Skeletal muscle cell (primary cell): ENCODE data around the gene NTMT2.
"Not testable (repeated sequence)": the region's sequence is repeated elsewhere in the genome, so short reads cannot be mapped to it uniquely, and the experiment has no call there.

ENCODE experiments used
- DNase-seq: peaks from one replicate; pipeline ENCODE4 v3.0.0-alpha.2; 2010; ENCODE audit warnings: low read depth
- H3K4me3 ChIP-seq: 2 replicates; pipeline ENCODE4 v1.5.1; 2011; ENCODE audit warnings: low read depth, mild to moderate bottlenecking, control low read depth, low read length, moderate library complexity

Gene NTMT2

DNA sequence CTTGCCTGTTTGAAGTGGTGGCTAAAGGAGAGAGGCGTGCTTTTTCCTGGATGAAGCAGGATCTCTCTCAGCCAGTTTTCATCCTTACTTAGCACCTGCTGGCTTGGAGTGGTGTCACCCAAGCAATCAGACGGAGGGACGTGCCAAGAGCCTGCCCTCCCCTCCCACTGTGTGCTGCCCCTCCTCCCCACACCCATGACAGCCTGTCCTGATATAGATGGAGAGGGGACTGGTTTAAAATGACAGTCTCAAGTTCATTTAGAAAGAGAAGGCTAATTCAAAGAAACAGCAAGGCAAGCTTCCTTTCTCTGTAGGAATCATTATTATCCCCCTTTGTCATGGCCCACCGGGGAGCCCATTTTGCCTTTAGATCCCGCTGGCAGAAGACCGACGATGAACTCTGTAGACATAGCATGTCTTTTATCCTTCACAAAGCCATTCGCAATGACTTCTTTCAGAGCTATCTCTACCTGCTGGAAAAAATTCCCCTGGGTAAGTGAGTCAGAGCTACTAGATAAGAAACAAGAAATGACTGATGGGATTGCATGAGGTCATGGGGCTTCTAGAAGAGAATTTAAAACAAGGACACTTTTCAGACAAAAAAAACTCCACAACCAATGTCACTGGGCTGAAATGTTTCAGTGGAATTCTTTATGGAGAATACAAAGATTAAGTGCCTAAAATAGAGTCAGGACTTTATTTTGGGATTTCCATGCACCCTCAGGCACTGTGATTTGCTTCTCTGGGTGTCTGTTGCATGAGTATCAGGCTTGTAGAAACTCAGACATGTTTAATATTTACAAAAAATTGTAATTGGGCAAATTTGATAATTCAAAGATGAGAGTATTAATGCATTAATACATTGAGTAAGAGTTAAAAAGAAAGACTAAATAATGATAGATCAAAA, at the start of gene NTMT2:
Gene NTMT2 (plus strand): TSS at position 190 of the 907 bp plus-strand sequence. CDS start 149 bp downstream, at position 339.
- no peak for DNase-seq
- H3K4me3 ChIP-seq: no peak within 1 kb of the TSS

DNA sequence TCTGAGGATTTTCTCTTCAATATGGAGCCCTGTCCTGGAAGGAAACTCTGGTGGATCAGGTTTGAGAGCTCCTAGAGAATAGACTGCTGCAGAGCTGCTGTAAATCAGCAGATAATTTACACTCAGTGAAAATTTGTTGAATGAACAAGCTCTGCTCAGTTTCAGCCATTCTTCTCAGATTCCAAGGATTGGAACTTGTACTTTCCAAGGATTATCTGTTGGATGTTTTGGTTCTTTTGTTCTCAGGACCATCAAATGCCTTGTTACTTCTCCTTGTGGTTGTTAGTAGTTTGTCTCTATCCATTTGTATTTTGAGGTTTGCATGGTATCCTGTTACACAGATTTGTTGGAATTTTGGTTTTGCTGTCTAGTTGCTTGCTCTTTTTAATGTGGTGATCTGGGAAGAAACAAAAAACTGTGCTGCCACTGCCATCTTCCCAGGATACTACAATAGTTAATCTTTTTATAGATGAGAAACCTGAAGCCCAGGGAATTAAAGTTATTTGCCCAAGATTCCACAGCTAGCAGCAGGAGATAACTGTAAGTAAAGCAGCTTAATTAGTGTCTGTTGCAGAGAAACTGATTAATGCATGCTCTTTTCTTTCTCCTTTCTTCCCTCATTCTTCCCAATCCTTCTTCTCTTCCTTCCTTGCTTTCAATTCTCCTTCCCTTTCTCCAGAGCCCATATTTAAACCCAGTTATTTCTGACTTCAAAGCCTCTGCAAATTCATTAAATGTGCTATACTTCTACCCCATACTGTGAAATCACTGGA, 49.6 kb upstream of the NTMT2 start:
- no peak overlapping the region for H3K4me3 ChIP-seq
- DNase-seq: no peak

DNA sequence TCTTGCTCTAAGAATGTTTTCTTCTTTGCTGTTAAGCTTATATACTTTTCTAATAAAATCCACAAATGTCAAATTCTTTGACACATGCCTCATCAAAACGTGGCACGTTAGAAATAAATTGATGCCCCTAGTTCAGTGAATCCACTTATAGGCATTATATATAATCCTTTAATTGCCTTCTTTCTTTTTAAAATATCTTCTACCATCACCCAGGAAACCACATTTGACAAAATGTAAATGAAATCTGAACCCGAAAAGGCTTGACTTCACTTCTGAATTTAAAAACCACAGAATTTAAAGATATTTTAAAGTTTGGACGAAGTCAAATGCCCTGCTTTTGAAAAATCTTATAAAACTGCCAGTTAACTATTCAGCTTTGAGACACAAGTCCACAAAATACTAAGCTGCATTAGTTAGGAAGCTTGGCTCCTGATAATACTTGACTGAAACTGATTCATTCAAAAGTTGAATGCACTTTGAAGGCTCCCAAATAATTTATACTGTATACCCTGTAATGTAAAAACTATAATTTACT, 48.9 kb upstream of the NTMT2 start:
- no peak overlapping the region for H3K4me3 ChIP-seq
- DNase-seq: no peak

DNA sequence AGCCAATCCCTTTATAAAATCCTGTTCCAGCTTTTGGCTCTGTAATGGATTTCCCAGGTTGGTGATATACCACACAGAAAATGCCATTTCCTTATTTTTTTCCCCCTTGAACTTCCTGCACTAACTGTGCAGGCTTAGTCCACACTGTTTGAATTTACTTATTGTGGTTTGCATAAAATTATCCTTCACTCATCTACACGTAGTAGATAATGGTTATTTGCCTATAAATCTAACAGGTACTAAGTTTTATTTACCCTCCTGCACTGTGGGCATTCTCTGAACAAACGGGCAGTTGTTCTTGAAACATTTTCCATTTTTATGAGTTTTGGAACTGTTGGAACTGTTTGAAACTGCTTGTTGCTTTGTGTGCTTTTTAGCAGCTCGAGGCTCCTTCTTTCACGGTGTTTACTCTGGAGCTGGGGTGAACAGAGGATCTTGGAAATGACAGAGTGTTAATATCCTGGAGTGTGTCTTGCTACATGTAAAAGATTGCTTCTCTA, 48.3 kb upstream of the NTMT2 start:
- no peak overlapping the region for H3K4me3 ChIP-seq
- no peak for DNase-seq

GRCh38 chr1:170113140-170113539, 32.6 kb upstream of the NTMT2 start:
- not testable (repeated sequence) for H3K4me3 ChIP-seq, DNase-seq

DNA sequence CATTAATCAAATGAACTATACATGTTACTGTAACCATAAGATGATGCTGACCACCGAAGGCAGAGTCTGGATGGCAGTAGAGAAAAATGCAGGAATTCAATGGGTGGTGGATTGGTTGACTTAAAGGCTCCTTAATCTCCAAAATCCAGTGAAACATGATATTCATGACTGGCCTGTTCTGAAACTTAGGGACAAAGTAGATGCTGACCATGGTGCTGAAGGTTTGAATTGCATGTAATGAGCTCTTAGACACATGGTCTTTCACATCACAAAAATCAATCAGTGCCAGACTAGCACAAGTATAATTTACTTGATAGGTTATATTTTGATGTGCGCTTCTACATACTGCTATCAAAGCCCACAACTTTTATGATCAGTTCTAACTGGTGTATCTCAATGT, 30.9 kb upstream of the NTMT2 start:
- peak; percentile 10 for DNase-seq

DNA sequence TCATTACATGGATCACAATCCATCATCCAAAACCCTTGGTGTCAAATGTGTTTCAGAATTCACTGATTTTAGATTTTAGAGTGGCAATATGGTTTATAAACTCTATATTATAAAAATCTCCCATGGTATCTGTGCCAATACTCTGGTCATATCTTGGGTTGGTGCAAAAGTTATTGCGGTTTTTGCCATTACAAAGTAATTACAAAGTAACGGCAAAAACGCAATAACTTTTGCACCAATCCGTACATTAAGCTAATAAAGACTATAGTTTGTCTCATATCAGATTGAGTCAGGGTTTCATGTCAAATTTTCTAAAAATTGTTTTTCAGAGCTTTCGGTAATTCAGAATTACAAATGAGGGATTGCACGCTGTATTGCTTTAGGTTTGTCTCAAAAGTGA, 23.4 kb upstream of the NTMT2 start:
- H3K4me3 ChIP-seq: no peak overlapping the region
- DNase-seq: no peak

More for the DNA sequence above, 30.9 kb upstream of the NTMT2 start:
- H3K4me3 ChIP-seq: no peak overlapping the region

DNA sequence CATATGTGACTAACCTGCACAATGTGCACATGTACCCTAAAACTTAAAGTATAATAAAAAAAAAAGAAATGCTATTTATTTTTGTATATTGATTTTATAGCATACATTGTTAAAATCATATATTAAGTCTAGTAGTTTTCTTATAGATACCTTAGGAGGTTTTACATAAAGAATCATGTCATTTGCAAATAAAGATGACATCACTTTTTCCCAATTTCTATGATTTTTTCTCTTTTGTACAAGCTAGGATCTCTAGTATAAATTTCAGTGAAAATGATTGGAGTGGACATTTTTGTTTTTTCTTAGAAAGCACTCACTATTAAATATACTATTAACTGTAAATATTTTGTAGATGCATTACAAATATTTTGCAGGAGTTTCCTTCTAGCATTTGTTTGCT, 20.5 kb upstream of the NTMT2 start:
- H3K4me3 ChIP-seq: no peak overlapping the region
- DNase-seq: no peak

DNA sequence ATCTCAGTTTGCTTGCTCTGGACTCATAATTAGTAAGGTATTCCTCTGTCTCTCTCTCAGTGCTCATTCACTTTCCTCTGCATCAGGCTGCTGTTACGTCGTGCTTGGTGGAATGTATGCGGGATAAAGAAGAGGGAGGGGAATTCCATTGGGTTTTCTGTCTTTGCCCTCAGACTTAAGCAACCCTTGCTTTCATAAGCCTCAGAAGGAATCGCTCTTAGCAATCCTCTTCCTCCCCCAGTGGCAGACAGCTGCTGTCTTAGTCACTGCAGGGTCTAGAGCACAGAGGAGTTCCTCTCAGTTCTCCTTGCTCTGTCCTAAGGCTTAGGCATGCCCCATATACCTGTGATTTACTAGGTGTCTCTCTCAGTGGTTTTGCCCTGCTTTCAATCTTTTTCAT, 19.1 kb upstream of the NTMT2 start:
- H3K4me3 ChIP-seq: no peak overlapping the region
- peak; percentile 92 for DNase-seq

DNA sequence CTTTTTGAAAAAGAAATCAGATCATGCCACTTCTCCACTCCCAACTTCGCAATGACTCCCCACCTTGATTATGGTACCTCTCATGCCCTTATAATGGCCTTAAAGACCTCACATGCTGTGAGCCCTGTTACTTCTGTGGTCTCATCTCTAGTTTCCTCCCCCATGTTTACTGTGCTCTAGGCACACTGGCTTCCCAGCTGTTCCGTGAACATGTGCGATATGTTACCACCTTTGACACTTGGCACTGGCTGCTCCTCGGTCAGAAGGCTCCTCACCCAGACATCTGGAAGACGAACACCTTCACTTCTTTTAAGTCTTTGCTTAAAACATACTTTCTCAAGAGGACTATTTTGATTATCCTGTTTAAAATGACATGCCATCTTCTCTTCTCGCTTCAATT, 14.3 kb upstream of the NTMT2 start:
- no peak for DNase-seq
- no peak overlapping the region for H3K4me3 ChIP-seq

- H3K4me3 ChIP-seq: no peak overlapping the region
- no peak for DNase-seq
Measured at GRCh38 chr1:170131984-170132383, 13.8 kb upstream of the NTMT2 start.

DNA sequence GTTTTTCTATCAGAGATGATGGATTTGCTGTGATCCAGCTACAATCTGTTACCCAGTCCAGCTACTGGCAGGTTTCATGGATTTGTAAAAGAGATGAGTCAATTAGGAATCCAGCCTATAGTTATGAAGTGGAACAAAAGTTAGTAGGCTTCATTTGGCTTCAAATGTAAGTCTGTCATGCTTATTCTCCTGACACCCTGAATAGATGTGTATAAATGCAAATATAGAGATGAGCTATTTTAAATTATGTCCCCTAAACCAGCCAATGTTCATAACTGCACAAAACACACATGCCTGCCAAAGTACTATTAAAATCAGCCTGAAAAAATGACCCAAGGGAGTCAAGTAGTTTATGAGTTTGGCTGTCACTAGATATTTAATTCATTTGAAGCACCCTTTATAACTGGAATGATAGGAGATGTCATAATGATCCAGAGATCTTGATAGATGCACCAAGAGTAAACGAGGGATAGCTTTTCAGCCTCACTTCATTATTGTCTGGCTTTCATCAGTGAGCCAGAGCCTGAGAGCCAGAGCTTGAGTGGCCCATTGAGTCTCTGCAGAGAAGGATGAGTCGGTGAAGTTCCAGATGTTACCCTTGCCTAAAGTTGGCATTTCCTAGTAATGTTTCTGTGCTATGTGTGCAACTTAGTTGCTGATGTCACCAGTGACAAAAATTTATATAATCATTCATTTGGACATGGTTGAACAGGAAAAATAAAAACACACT, 11.8 kb upstream of the NTMT2 start:
- no peak for DNase-seq
- H3K4me3 ChIP-seq: no peak overlapping the region

DNA sequence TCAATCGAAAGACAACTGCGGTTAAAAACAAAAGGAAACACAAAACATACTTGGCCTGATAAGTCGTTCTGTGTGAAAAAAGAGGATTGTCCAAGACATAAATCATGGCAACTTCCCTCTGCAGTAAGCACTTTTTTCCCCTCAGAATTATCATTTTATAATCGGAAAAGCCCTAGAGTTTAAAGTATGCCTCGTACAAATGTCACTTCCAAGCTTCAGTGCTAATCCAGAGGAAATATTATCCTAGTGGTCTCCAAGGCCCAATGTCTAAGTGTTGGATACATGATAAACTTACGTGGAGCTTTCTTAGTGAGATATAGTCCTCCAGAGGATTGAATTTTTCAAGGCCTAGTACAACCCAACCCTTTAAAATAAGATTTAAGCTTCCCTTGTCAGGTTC, 11.2 kb upstream of the NTMT2 start:
- no peak overlapping the region for H3K4me3 ChIP-seq
- no peak for DNase-seq

DNA sequence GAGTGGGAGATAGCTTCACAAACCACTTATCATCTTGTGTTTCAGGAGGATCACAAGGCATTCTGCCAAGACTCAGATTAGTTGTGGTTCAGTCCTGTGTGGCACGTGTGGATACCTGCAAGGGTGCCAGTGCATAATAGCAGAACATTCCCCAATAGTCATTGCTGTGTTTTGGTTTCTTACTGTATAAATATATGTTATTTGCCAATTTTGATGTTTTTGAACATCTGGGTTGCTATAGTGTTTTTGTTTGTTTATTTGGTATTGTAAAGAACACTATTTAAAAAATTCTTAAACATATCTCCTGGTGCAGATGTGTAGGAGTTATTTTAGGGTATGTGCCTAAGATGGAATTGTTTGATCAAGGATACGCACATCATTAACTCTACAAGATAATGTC, 5.4 kb upstream of the NTMT2 start:
- no peak overlapping the region for H3K4me3 ChIP-seq
- DNase-seq: no peak

DNA sequence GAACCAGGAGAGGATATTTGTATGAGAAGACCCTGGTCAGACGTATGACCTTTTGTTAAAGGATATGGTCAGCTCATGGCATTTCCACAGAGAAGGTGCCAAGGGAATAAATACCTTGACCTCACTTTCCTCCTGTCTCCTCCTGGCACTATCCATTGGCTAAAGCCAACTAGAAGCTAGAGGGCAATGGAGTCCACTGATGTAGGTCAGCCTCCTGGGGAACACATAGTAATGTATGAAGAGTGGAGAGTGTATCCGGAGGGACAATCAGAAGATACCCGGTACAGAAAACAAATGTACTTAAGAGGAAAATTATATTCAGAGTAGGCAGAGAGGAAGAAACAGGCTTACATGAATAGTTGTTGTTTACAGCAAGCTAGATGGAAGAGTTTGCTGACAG, 698 bp upstream of the NTMT2 start:
- no peak for DNase-seq
- no peak overlapping the region for H3K4me3 ChIP-seq

DNA sequence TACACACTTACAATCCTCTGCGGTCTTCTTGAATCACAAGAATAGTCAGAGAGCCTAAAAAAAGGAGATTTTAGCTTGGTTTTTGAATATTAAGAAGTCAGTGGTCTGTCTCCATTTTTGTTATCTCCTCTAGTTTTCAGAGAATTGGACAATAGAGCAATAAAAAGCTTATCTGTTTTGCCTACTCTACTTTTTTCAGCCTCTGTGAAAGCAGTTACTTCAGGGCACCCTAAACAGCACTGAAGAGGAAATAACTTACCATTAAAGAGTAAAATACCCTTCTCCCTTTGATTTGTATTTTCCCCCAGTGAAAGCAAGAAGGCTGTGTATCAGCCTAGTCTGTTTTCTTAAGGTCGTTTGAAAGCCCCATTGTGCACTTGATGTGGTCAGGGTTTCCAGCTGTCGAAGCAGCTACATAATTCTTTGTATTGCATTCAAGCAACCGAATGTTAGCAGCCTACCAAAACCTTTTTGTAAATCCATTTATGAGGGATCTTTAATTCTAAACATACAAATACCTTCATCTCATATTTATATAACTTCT, 1.0 kb downstream of the NTMT2 start:
- H3K4me3 ChIP-seq: no peak overlapping the region
- no peak for DNase-seq

- no peak for DNase-seq
- no peak overlapping the region for H3K4me3 ChIP-seq
Measured at GRCh38 chr1:170149241-170149640, 3.5 kb downstream of the NTMT2 start.

- no peak overlapping the region for H3K4me3 ChIP-seq
- no peak for DNase-seq
Measured at GRCh38 chr1:170150016-170150415, 4.3 kb downstream of the NTMT2 start.

GRCh38 chr1:170150921-170151320, 5.2 kb downstream of the NTMT2 start:
- DNase-seq: no peak
- H3K4me3 ChIP-seq: no peak overlapping the region
